G401.6 (cell line): ENCODE measurements around the gene ANGPT4.
"Not testable (repeated sequence)": the region's sequence is repeated elsewhere in the genome, so short reads cannot be mapped to it uniquely, and the experiment has no call there.

Experiments
- FAIRE-seq: peaks from 2 replicates; lab custom pipeline; 2012; peaks lifted over from hg19 to GRCh38; lab: Jason Lieb, UNC

Gene ANGPT4

GRCh38 chr20:905396-905961, 10.7 kb downstream of the ANGPT4 start:
- FAIRE-seq, result no peak

- no peak for FAIRE-seq
These were observed 12.0 kb downstream of the ANGPT4 start for GRCh38 chr20:904039-904545.

GRCh38 chr20:897436-897835, 18.7 kb downstream of the ANGPT4 start:
- FAIRE-seq, result not testable (repeated sequence)

- no peak for FAIRE-seq
These were observed 19.6 kb downstream of the ANGPT4 start for GRCh38 chr20:896501-897025.

GRCh38 chr20:892371-892770, 23.8 kb downstream of the ANGPT4 start:
- FAIRE-seq, result not testable (repeated sequence)

GRCh38 chr20:891706-892080, 24.4 kb downstream of the ANGPT4 start:
- no peak for FAIRE-seq

- no peak for FAIRE-seq
These were observed 25.0 kb downstream of the ANGPT4 start for GRCh38 chr20:891058-891705.

GRCh38 chr20:890666-891057, 25.5 kb downstream of the ANGPT4 start:
- FAIRE-seq, result no peak

GRCh38 chr20:889932-890463, 26.1 kb downstream of the ANGPT4 start:
- FAIRE-seq, result no peak

GRCh38 chr20:889106-889505, 27.0 kb downstream of the ANGPT4 start:
- no peak for FAIRE-seq

- no peak for FAIRE-seq
These were observed 28.1 kb downstream of the ANGPT4 start for GRCh38 chr20:888057-888456.

GRCh38 chr20:887137-887536, 29.0 kb downstream of the ANGPT4 start:
- FAIRE-seq, result no peak

- no peak for FAIRE-seq
These were observed 30.9 kb downstream of the ANGPT4 start for GRCh38 chr20:884983-885952.

- no peak for FAIRE-seq
These were observed 34.4 kb downstream of the ANGPT4 start for GRCh38 chr20:881783-882144.

- FAIRE-seq, result no peak
These were observed 34.9 kb downstream of the ANGPT4 start for GRCh38 chr20:881051-881782.

GRCh38 chr20:879626-880025, 36.5 kb downstream of the ANGPT4 start:
- FAIRE-seq, result no peak

GRCh38 chr20:878511-879307, 37.4 kb downstream of the ANGPT4 start:
- no peak for FAIRE-seq

GRCh38 chr20:877814-878213, 38.3 kb downstream of the ANGPT4 start:
- no peak for FAIRE-seq

- no peak for FAIRE-seq
These were observed 41.0 kb downstream of the ANGPT4 start for GRCh38 chr20:875115-875514.

- no peak for FAIRE-seq
These were observed 42.1 kb downstream of the ANGPT4 start for GRCh38 chr20:873875-874607.
